VCaP (cell line): ENCODE data around the gene ACACB.

Experiments used
- H3K27ac ChIP-seq: fragments of 450-650 bp; 2 replicates; pipeline ENCODE4 v1.5.1; 2017
- TF ChIP-seq, protein P1 (sequence below): fragments of 450-650 bp; conservative IDR thresholded peaks from 2 replicates; pipeline ENCODE4 v1.5.1; 2017; ENCODE audit warnings: mild to moderate bottlenecking, moderate library complexity

Gene ACACB

DNA sequence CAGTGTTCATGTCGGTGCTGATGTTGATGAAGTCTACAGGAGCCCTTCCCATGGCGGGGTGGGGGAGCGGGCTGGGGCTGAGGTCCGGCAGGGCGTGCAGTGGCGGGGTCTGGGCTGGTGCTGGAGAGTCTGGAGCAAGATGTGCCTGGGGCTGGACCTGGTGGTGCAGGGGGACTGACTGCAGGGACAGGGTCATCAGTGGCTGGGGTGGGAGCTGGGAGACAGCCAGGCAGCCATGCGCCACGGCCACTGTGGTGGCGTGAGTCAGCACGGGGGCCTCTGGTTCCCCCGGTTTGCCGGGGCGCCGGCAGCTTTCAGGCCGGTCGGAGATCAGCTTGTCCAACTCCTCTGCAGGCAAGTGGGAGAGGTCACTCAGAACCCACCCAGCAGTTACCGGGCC, 165.1 kb downstream of the ACACB start:
- H3K27ac ChIP-seq: no peak overlapping the region
- TF ChIP-seq, protein P1, sequence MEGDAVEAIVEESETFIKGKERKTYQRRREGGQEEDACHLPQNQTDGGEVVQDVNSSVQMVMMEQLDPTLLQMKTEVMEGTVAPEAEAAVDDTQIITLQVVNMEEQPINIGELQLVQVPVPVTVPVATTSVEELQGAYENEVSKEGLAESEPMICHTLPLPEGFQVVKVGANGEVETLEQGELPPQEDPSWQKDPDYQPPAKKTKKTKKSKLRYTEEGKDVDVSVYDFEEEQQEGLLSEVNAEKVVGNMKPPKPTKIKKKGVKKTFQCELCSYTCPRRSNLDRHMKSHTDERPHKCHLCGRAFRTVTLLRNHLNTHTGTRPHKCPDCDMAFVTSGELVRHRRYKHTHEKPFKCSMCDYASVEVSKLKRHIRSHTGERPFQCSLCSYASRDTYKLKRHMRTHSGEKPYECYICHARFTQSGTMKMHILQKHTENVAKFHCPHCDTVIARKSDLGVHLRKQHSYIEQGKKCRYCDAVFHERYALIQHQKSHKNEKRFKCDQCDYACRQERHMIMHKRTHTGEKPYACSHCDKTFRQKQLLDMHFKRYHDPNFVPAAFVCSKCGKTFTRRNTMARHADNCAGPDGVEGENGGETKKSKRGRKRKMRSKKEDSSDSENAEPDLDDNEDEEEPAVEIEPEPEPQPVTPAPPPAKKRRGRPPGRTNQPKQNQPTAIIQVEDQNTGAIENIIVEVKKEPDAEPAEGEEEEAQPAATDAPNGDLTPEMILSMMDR: no peak

DNA sequence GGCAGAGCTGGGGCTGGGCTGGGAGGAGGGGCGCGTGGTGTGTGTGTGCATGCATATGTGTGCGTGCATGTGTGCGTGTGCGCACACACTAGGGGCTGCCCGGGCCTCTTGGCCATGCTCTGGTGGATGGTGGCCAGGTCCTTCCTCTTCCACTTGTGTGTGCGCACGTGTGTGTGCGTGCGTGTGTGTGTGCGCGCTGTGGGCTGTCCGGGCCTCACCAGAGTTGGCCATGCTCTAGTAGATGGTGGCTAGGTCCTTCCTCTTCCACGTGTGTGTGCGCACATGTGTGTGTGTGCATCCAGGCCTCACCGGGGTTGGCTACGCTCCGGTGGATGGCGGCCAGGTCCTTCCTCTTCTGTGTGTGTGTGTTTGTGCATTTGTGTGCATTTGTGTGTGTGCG, 168.0 kb downstream of the ACACB start:
- TF ChIP-seq, protein P1: no peak
- H3K27ac ChIP-seq: no peak overlapping the region

DNA sequence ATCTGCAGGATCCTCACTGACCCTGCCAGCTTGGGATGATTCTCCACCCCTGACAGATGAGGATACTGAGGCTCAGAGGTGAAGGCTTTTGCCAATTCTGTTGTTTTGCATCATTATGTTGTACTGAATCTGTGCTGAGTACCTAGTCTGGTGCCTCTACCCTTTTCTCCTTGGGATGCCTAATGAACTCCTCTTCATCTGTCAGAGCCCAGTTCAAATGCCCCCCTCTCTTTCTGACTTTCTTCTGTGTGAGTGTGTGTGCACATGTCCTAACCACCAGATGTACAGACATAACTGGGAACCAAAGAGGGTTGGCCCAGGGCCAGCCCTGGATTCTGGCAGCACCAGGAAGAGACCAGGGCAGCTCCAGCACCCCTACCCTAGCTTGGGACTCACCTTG, 169.9 kb downstream of the ACACB start:
- TF ChIP-seq, protein P1: no peak
- no peak overlapping the region for H3K27ac ChIP-seq

DNA sequence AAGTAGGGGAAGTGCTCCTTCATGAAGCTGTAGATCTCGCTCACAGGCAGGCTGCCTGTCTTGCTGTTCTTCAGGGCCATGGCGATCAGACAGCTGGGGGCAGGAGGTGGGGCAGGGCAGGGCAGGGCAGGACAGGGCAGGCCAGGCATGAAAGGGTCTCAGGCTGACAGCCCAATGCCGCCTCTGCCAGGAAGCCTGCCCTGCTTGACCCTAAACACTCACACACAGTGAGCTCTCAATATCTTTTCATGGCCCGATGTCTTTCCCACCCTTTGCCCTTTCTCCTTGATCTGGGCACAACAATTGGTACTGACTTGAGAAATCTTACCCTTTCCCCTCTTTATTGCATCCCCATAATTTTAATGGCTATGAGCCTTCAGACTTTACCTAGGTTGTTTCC, 170.3 kb downstream of the ACACB start:
- TF ChIP-seq, protein P1: no peak
- H3K27ac ChIP-seq: no peak overlapping the region

DNA sequence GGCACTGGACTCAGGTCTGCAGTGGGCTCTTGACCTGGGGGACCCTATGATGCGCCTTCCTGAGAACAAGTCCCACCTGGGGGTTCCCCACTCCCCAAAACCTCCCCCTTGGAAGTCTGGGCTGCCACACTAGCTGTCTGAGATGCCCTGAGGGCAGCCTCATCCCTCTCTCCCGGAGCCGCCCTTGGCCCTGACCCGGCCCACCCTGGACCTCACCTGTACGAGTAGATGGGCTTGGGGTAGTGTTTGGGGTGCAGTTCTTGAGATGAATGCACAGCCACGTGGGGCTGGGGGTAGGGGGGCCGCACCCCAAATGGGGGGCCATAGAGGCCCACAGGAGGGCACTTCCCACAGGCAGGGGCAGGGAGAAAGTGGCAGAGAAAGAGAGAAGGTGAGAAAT, 170.8 kb downstream of the ACACB start:
- TF ChIP-seq, protein P1: no peak

DNA sequence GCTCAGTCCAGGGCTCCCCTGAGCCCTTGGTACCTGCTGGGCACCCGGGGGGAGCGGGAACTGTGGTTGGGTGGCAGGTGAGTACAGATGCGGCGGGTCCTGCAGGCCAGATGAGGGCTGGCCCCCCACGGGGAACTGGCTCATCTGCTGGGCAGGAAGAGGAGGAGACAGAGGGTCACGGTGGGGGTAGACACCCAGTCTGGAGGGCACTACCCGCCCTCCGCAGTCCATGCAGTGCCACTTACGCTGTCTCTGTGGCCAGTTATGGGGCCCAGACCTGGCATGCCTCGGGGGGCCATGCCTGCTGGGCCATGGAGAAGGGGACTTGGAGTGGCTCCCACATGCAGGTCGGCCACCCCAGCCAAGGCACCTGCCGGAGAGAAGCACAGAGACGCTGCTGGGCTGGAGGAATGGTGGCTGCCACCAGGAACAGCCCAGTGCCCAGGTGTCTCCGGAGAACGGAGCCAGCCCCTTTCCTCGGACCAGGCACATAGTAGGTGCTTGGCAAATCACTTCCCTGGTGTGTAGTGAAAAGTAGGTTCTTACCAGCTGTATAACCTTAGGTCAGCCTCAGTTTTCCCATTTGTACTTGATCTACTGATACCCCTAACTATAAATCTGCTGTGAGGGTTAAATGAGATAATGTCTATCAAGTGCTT, 171.6 kb downstream of the ACACB start:
- TF ChIP-seq, protein P1: no peak
- no peak overlapping the region for H3K27ac ChIP-seq

More for the DNA sequence above, 170.8 kb downstream of the ACACB start:
- H3K27ac ChIP-seq: no peak overlapping the region

DNA sequence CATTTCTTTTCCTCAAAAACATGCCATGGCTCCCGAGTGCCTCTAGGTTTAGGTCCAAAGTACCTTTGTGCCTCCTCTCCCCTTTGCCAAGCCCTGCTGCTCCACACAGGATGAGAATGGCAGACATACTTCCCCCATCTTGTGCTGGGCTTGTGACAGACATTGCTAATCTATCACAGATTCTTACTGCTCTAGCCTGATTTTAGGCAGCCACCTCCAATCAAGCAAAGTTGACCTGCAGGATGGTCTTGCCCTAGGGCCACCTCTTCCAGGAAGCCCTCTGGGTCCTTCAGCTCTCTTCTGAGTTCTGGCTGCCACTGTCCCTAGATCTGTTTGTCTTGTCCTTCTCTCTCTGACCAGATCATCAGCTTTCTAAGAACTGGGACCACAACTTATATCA, 172.2 kb downstream of the ACACB start:
- no peak overlapping the region for H3K27ac ChIP-seq
- TF ChIP-seq, protein P1: no peak
